SU-DHL-6 (cell line): ENCODE results near the gene SIRPA.

Experiments
- EZH2phosphoT487 ChIP-seq: fragments of 200-600 bp; sonication (generic), shearing (Covaris generic); conservative IDR thresholded peaks from 2 replicates; pipeline ENCODE4 v1.6.1; 2018; ENCODE audit warnings: mild to moderate bottlenecking, antibody characterized with exemption, low read length, moderate library complexity, mixed read lengths
- TF ChIP-seq, protein P1 (sequence below): fragments of 200-600 bp; sonication (generic); IDR thresholded peaks from one replicate; pipeline ENCODE4 v1.5.1; 2017; ENCODE audit warnings: antibody characterized with exemption, mild to moderate bottlenecking, low read length, moderate library complexity; ENCODE audit not compliant: insufficient read depth, poor library complexity, severe bottlenecking

DNA sequence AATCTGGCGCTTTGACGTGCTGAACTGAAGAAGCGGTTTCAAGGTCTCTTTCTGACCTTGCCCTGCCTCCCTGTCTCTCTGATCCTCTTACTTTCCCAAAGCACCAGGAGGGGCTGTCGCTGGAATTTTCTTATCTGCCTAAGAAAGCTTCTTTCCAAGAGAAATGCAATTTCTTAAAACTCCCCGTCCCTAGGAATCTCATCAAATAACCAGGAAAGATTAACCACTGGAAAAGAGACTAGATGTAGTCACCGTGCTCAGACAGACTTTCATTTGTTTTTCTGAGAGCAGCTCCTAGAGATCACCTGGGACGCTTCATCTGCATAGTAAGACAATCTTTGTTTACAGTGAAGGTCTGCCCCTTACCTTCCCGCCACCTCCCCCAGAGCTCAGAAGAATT is 60.0 kb downstream of the SIRPA start:
- TF ChIP-seq, protein P1, sequence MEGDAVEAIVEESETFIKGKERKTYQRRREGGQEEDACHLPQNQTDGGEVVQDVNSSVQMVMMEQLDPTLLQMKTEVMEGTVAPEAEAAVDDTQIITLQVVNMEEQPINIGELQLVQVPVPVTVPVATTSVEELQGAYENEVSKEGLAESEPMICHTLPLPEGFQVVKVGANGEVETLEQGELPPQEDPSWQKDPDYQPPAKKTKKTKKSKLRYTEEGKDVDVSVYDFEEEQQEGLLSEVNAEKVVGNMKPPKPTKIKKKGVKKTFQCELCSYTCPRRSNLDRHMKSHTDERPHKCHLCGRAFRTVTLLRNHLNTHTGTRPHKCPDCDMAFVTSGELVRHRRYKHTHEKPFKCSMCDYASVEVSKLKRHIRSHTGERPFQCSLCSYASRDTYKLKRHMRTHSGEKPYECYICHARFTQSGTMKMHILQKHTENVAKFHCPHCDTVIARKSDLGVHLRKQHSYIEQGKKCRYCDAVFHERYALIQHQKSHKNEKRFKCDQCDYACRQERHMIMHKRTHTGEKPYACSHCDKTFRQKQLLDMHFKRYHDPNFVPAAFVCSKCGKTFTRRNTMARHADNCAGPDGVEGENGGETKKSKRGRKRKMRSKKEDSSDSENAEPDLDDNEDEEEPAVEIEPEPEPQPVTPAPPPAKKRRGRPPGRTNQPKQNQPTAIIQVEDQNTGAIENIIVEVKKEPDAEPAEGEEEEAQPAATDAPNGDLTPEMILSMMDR = no peak
- TF ChIP-seq EZH2phosphoT487 = no peak
